ENCODE results near the gene HBS1L.
"Not testable (repeated sequence)": the region's sequence is repeated elsewhere in the genome, so short reads cannot be mapped to it uniquely, and the experiment has no call there.

Gene HBS1L

GRCh38 chr6:135081966-135082365 lies 27.3 kb upstream of the HBS1L start:
- DNase-seq (ENCODE audit: low spot score) = no peak
- FAIRE-seq = no peak

- DNase-seq (ENCODE audit: low spot score) = no peak
- no peak for FAIRE-seq
Measured at GRCh38 chr6:135075018-135075417, 20.4 kb upstream of the HBS1L start.

- DNase-seq (ENCODE audit: low spot score) = no peak
- FAIRE-seq = no peak
Measured at GRCh38 chr6:135073756-135074393, 19.3 kb upstream of the HBS1L start.

- FAIRE-seq = no peak
- no peak for DNase-seq (ENCODE audit: low spot score)
Measured at GRCh38 chr6:135073217-135073616, 18.6 kb upstream of the HBS1L start.

GRCh38 chr6:135072753-135073152 lies 18.1 kb upstream of the HBS1L start:
- DNase-seq (ENCODE audit: low spot score) (no peak), FAIRE-seq (no peak)

GRCh38 chr6:135071541-135071940 lies 16.9 kb upstream of the HBS1L start:
- DNase-seq (ENCODE audit: low spot score) (no peak), FAIRE-seq (no peak)

- DNase-seq (ENCODE audit: low spot score) (no peak), FAIRE-seq (no peak)
Measured at GRCh38 chr6:135067911-135068310, 13.3 kb upstream of the HBS1L start.

- no peak for DNase-seq (ENCODE audit: low spot score)
- FAIRE-seq = no peak
Measured at GRCh38 chr6:135066806-135067205, 12.2 kb upstream of the HBS1L start.

GRCh38 chr6:135066397-135066796 lies 11.8 kb upstream of the HBS1L start:
- FAIRE-seq (no peak), DNase-seq (ENCODE audit: low spot score) (no peak)

- DNase-seq (ENCODE audit: low spot score) (no peak), FAIRE-seq (no peak)
Measured at GRCh38 chr6:135064586-135064985, 10.0 kb upstream of the HBS1L start.

- no peak for DNase-seq (ENCODE audit: low spot score)
- no peak for FAIRE-seq
Measured at GRCh38 chr6:135063926-135064325, 9.3 kb upstream of the HBS1L start.

GRCh38 chr6:135062735-135063134 lies 8.1 kb upstream of the HBS1L start:
- no peak for DNase-seq (ENCODE audit: low spot score)

GRCh38 chr6:135060076-135060475 lies 5.5 kb upstream of the HBS1L start:
- FAIRE-seq = no peak
- no peak for DNase-seq (ENCODE audit: low spot score)

More at GRCh38 chr6:135062735-135063134, 8.1 kb upstream of the HBS1L start:
- no peak for FAIRE-seq

- not testable (repeated sequence) for FAIRE-seq; DNase-seq (ENCODE audit: low spot score)
Measured at GRCh38 chr6:135058299-135058698, 3.7 kb upstream of the HBS1L start.

GRCh38 chr6:135056632-135057031 lies 2.0 kb upstream of the HBS1L start:
- FAIRE-seq (no peak), DNase-seq (ENCODE audit: low spot score) (no peak)

- no peak for DNase-seq (ENCODE audit: low spot score)
- FAIRE-seq = no peak
Measured at GRCh38 chr6:135054226-135054568, 425 bp downstream of the HBS1L start.

GRCh38 chr6:135053406-135053805 lies 1.2 kb downstream of the HBS1L start:
- DNase-seq (ENCODE audit: low spot score) = no peak
- FAIRE-seq = no peak

- DNase-seq (ENCODE audit: low spot score) (no peak), FAIRE-seq (no peak)
Measured at GRCh38 chr6:135052939-135053338, 1.7 kb downstream of the HBS1L start.

GRCh38 chr6:135048915-135049314 lies 5.7 kb downstream of the HBS1L start:
- DNase-seq (ENCODE audit: low spot score) = no peak

GRCh38 chr6:135047336-135047735 lies 7.3 kb downstream of the HBS1L start:
- FAIRE-seq (no peak), DNase-seq (ENCODE audit: low spot score) (no peak)

More at GRCh38 chr6:135048915-135049314, 5.7 kb downstream of the HBS1L start:
- FAIRE-seq = no peak

GRCh38 chr6:135046912-135047311 lies 7.7 kb downstream of the HBS1L start:
- no peak for DNase-seq (ENCODE audit: low spot score)
- FAIRE-seq = no peak

- no peak for DNase-seq (ENCODE audit: low spot score)
- FAIRE-seq = no peak
Measured at GRCh38 chr6:135044639-135045038, 10.0 kb downstream of the HBS1L start.

- no peak for FAIRE-seq
Measured at GRCh38 chr6:135043846-135044245, 10.8 kb downstream of the HBS1L start.

GRCh38 chr6:135043364-135043763 lies 11.3 kb downstream of the HBS1L start:
- no peak for FAIRE-seq
- no peak for DNase-seq (ENCODE audit: low spot score)

More at GRCh38 chr6:135043846-135044245, 10.8 kb downstream of the HBS1L start:
- no peak for DNase-seq (ENCODE audit: low spot score)

Measured in RCC 7860 (cell line).